ENCODE data around the gene RTL9. TPM values are rescaled to one million over a fixed set of nuclear protein-coding genes. Genes with fewer than 3 reads are reported as not detected.

Gene RTL9
- total and polyA plus RNA-seq, 2 donors (not counting 3 experiments of a cell fraction or from before 2014, with no cell fraction given): not detected

- intact Hi-C loops (cut with micrococcal nuclease): no loop called here
- Histone ChIP-seq H4K20me1 (replicated peaks; ENCODE audit: control insufficient read depth, extremely low read depth, insufficient read depth, low read length) (no peaks in the 10 kb centered on the region), H3K4me2 (ENCODE audit: insufficient read depth, low read length) (no peak overlapping the region), H3K9ac (replicated peaks; ENCODE audit: extremely low read depth, insufficient read depth, low read length) (no peak overlapping the region), H3K79me2 (ENCODE audit: control insufficient read depth, insufficient read depth, low read length) (no peaks in the 10 kb centered on the region), H3K27me3 (ENCODE audit: control insufficient read depth in 2 of 2, insufficient read depth in 2 of 2, low read length in 2 of 2) (no peaks in the 10 kb centered on the region), H3K4me1 (ENCODE audit: control insufficient read depth, extremely low read depth, insufficient read depth, low read length) (no peaks in the 10 kb centered on the region), H2AFZ (ENCODE audit: low read depth, low read length) (no peak overlapping the region), H3K9me3 (replicated peaks; ENCODE audit: control insufficient read depth, insufficient read depth, low read length) (no peaks in the 10 kb centered on the region), H3K36me3 (ENCODE audit: control insufficient read depth in 2 of 2, extremely low read depth in 1 of 2, insufficient read depth in 2 of 2, low read length in 2 of 2) (no peaks in the 10 kb centered on the region), H3K27ac (ENCODE audit: insufficient read depth, low read depth, low read length) (no peak overlapping the region), H3K4me3 (replicated peaks in 1 of 3; ENCODE audit: insufficient read depth in 1 of 3, low read depth in 1 of 3, low read length in 3 of 3) (no peak overlapping the region), H3K9me1 (replicated peaks; ENCODE audit: control insufficient read depth, extremely low read depth, insufficient read depth, low read length) (no peaks in the 10 kb centered on the region)
- ChIA-PET CTCF (no interaction called here), POLR2A (no interaction called here)
- BruUV-seq (replicated peaks): no TSS peak
- TF ChIP-seq CTCF (IDR thresholded peaks at IDR 0.05; ENCODE audit: extremely low read depth in 1 of 2, insufficient read depth in 1 of 2, low read depth in 1 of 2, low read length in 2 of 2) (no peak), GATA2 (IDR thresholded peaks at IDR 0.05; ENCODE audit: insufficient read depth, insufficient read length, low read depth, low read length) (no peak), POLR2AphosphoS5 (IDR thresholded peaks at IDR 0.05; ENCODE audit: insufficient read depth, low read depth, low read length) (no peak), MAX (IDR thresholded peaks at IDR 0.05; ENCODE audit: insufficient read depth, insufficient read length) (no peak), MYC (IDR thresholded peaks at IDR 0.05; ENCODE audit: low read depth, low read length) (no peak), JUN (IDR thresholded peaks at IDR 0.05; ENCODE audit: borderline replicate concordance, insufficient read depth, insufficient read length, low read depth) (no peak), FOS (IDR thresholded peaks at IDR 0.05; ENCODE audit: borderline replicate concordance, insufficient read depth, low read length) (no peak), EZH2 (IDR thresholded peaks at IDR 0.05; ENCODE audit: borderline replicate concordance, low read depth, low read length, severe bottlenecking) (no peak), POLR2A (IDR thresholded peaks at IDR 0.05; ENCODE audit: low read depth, low read length) (no peak)
- dilution Hi-C loops (cut with MboI; ENCODE audit: extremely low pct_ligation_motif_present, low sequenced_read_pairs): no loop called here
- no peak for FAIRE-seq
- DNase-seq (ENCODE audit: low read depth, low spot score): no peak
Observed at GRCh38 chrX:110381216-110381615, 22.6 kb downstream of the RTL9 start.
